ENCODE results near the gene SUGCT.

- TF ChIP-seq CTCF (IDR thresholded peaks at IDR 0.05 in 8 of 11, conservative IDR thresholded peaks at IDR 0.05 in 3 of 11) (no peak), POLR2AphosphoS5 (IDR thresholded peaks at IDR 0.05) (no peak), POLR2A (IDR thresholded peaks at IDR 0.05) (no peak)
These were observed 277.5 kb downstream of the SUGCT start for GRCh38 chr7:40412323-40412722.
